Keratinocyte (primary cell): Measurements from ENCODE around the gene BRPF1. TPM values are rescaled to one million over a fixed set of nuclear protein-coding genes. Genes with fewer than 3 reads are reported as not detected.

Source experiments
- DNase-seq: peaks from one replicate; pipeline ENCODE4 v3.0.0-alpha.2; 2011; ENCODE audit warnings: low read depth, missing footprints, low spot score
- FAIRE-seq: peaks from 2 replicates; lab custom pipeline; 2011; peaks lifted over from hg19 to GRCh38; lab: Jason Lieb, UNC
- H2AFZ ChIP-seq: 2 replicates; pipeline ENCODE4 v1.6.0; 2012; ENCODE audit warnings: low read length, control low read depth, inconsistent platforms; ENCODE audit not compliant: control insufficient read depth
- H3K27ac ChIP-seq: 2 replicates; pipeline ENCODE4 v1.5.1; 2011; ENCODE audit warnings: low read length; ENCODE audit not compliant: control insufficient read depth, insufficient read depth
- H3K27me3 ChIP-seq: 3 replicates; pipeline ENCODE4 v1.6.0; 2011; ENCODE audit warnings: low read length; ENCODE audit not compliant: control insufficient read depth, insufficient read depth; ENCODE audit errors: extremely low read depth
- H3K36me3 ChIP-seq, 2 experiments: 2 replicates in 1 of 2; 3 replicates in 1 of 2; pipeline ENCODE4 v1.5.1; 2011; ENCODE audit warnings: low read length in 2 of 2, mild to moderate bottlenecking in 1 of 2; ENCODE audit not compliant: control insufficient read depth in 2 of 2, insufficient read depth in 2 of 2; ENCODE audit errors: extremely low read depth in 1 of 2
- H3K4me1 ChIP-seq: 3 replicates; pipeline ENCODE4 v1.5.1; 2011; ENCODE audit warnings: low read length; ENCODE audit not compliant: control insufficient read depth, insufficient read depth; ENCODE audit errors: extremely low read depth
- H3K4me2 ChIP-seq: 3 replicates; pipeline ENCODE4 v1.6.0; 2011; ENCODE audit warnings: low read depth, low read length; ENCODE audit not compliant: control insufficient read depth, insufficient read depth; ENCODE audit errors: extremely low read depth
- H3K4me3 ChIP-seq, 3 experiments: fragments of 200-600 bp in 1 of 3; sonication (generic) in 1 of 3; 2 replicates in 2 of 3; 3 replicates in 1 of 3; pipeline ENCODE4 v1.5.1; 2011 to 2016; ENCODE audit warnings: low read length in 3 of 3, mild to moderate bottlenecking in 3 of 3, control low read depth in 2 of 3, inconsistent platforms in 1 of 3, low read depth in 1 of 3, mixed read lengths in 1 of 3, mixed run types in 1 of 3, moderate library complexity in 1 of 3; ENCODE audit not compliant: control insufficient read depth in 2 of 3, insufficient read depth in 2 of 3; ENCODE audit errors: extremely low read depth in 1 of 3
- H3K79me2 ChIP-seq: 2 replicates; pipeline ENCODE4 v1.6.0; 2012; ENCODE audit warnings: low read length; ENCODE audit not compliant: control insufficient read depth, insufficient read depth
- H3K9ac ChIP-seq: 3 replicates; pipeline ENCODE4 v1.6.0; 2011; ENCODE audit warnings: low read length; ENCODE audit not compliant: control insufficient read depth, insufficient read depth; ENCODE audit errors: extremely low read depth
- H3K9me1 ChIP-seq: 3 replicates; pipeline ENCODE4 v1.6.0; 2011; ENCODE audit warnings: low read length; ENCODE audit not compliant: control insufficient read depth, insufficient read depth; ENCODE audit errors: extremely low read depth
- H3K9me3 ChIP-seq: 2 replicates; pipeline ENCODE4 v1.5.1; 2012; ENCODE audit warnings: low read depth, low read length; ENCODE audit not compliant: control insufficient read depth
- H4K20me1 ChIP-seq: 3 replicates; pipeline ENCODE4 v1.6.0; 2011; ENCODE audit warnings: low read length; ENCODE audit not compliant: control insufficient read depth, insufficient read depth; ENCODE audit errors: extremely low read depth
- EZH2 ChIP-seq: IDR thresholded peaks from one replicate; pipeline ENCODE4 v1.6.1; 2012; ENCODE audit warnings: inconsistent platforms, mild to moderate bottlenecking, low read length, moderate library complexity
- dilution Hi-C: fragments of 300-500 bp; cut with MboI; formaldehyde crosslinking; loops from one replicate; pipeline ENCODE4 v1.7.0; 2020; ENCODE audit warnings: low sequenced_read_pairs; ENCODE audit not compliant: extremely low pct_ligation_motif_present
- polyA plus RNA-seq, 5 experiments: library from polyadenylated mRNA; depleted of rRNA in 3 of 5; stranded (reverse) in 3 of 5; stranded (forward) in 1 of 5; unstranded in 1 of 5; fragments of >200 nt; gene quantifications; 1 replicate in 1 of 5; 2 replicates in 3 of 5; 3 replicates in 1 of 5; pipeline versions ENCODE4 v1.2.1 to v1.2.3, GENCODE V29; 2011 to 2012; ENCODE audit warnings: missing spikeins in 2 of 5, low read depth in 1 of 5, low replicate concordance in 1 of 5
- TF ChIP-seq, protein P1 (sequence below), 3 experiments: IDR thresholded peaks in 1 of 3; conservative IDR thresholded peaks in 1 of 3; optimal IDR thresholded peaks in 1 of 3; 2 replicates in 2 of 3; 3 replicates in 1 of 3; pipeline versions ENCODE3 to v1.5.1; 2011; ENCODE audit warnings: low read length in 3 of 3, mild to moderate bottlenecking in 3 of 3, moderate library complexity in 2 of 3, control low read depth in 1 of 3, inconsistent platforms in 1 of 3; ENCODE audit not compliant: insufficient read depth in 2 of 3; ENCODE audit errors: extremely low read depth in 1 of 3

BRPF1 gene
- polyA plus RNA-seq, 1 donor (not counting 4 experiments of a cell fraction or from before 2014, with no cell fraction given), result 8.0 TPM

DNA sequence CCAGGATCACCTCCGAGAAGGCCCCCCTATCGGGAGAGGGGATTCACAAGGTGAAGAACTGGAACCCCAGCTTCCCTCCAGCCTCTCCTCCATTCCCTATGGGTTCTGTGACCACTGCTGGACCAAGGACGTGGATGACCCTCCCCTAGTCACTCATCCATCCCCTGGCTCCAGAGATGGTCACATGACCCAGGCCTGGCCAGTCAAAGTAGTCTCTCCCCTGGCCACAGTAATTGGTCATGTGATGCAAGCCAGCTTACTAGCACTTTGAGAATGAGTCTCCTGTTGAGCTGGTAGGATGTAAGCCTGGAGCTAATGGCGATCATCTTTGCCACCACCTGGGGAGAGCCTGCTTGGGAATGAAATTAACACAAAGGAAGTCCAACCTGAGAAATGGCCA is 34.3 kb downstream of the BRPF1 start:
- dilution Hi-C loops, result no loop called here
- Histone ChIP-seq H3K27me3 (peaks cover 5% of the 10 kb centered on the region), H3K9me1 (no peaks in the 10 kb centered on the region), H3K27ac (no peak overlapping the region), H3K36me3 (no peaks in the 10 kb centered on the region), H3K4me2 (no peak overlapping the region), H3K9me3 (no peaks in the 10 kb centered on the region), H4K20me1 (no peaks in the 10 kb centered on the region), H3K79me2 (no peaks in the 10 kb centered on the region), H2AFZ (no peak overlapping the region), H3K4me3 (no peak overlapping the region), H3K9ac (no peak overlapping the region), H3K4me1 (peaks cover 5% of the 10 kb centered on the region)
- TF ChIP-seq, protein P1, sequence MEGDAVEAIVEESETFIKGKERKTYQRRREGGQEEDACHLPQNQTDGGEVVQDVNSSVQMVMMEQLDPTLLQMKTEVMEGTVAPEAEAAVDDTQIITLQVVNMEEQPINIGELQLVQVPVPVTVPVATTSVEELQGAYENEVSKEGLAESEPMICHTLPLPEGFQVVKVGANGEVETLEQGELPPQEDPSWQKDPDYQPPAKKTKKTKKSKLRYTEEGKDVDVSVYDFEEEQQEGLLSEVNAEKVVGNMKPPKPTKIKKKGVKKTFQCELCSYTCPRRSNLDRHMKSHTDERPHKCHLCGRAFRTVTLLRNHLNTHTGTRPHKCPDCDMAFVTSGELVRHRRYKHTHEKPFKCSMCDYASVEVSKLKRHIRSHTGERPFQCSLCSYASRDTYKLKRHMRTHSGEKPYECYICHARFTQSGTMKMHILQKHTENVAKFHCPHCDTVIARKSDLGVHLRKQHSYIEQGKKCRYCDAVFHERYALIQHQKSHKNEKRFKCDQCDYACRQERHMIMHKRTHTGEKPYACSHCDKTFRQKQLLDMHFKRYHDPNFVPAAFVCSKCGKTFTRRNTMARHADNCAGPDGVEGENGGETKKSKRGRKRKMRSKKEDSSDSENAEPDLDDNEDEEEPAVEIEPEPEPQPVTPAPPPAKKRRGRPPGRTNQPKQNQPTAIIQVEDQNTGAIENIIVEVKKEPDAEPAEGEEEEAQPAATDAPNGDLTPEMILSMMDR (optimal IDR thresholded peaks at IDR 0.05 in 1 of 3, IDR thresholded peaks at IDR 0.05 in 1 of 3, conservative IDR thresholded peaks at IDR 0.05 in 1 of 3; ENCODE audit: extremely low read depth in 1 of 3, insufficient read depth in 2 of 3, low read length in 3 of 3), result no peak
- DNase-seq (no peak), FAIRE-seq (no peak)

DNA sequence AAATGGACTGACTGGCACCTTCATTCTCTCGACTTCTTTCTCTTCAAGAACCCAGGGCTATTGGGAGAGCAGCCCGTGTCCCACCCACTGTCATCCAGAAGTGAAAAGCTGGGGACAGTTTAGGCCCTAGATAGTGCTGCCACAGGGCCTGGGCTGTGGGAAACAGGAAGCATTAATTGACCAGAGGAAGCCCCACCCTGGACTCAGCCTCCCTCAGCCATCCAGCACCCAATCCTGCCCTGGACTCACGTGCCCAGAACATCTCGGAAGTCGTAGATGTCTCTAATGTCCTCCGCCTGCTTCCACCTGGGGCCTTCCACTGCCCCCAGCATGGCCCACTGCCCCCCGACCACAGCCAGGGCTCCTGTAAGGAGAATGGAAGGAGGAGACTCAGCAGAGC is 35.9 kb downstream of the BRPF1 start:
- Histone ChIP-seq H3K9ac (no peak overlapping the region), H3K9me1 (no peaks in the 10 kb centered on the region), H3K4me1 (peaks cover 5% of the 10 kb centered on the region), H3K36me3 (no peaks in the 10 kb centered on the region), H2AFZ (no peak overlapping the region), H3K4me3 (no peak overlapping the region), H3K27ac (no peak overlapping the region), H3K27me3 (peaks cover 5% of the 10 kb centered on the region), H4K20me1 (no peaks in the 10 kb centered on the region), H3K4me2 (no peak overlapping the region), H3K79me2 (no peaks in the 10 kb centered on the region), H3K9me3 (no peaks in the 10 kb centered on the region)
- DNase-seq (no peak), FAIRE-seq (no peak)
- dilution Hi-C loops, result no loop called here
- TF ChIP-seq, protein P1 (optimal IDR thresholded peaks at IDR 0.05 in 1 of 3, IDR thresholded peaks at IDR 0.05 in 1 of 3, conservative IDR thresholded peaks at IDR 0.05 in 1 of 3; ENCODE audit: extremely low read depth in 1 of 3, insufficient read depth in 2 of 3, low read length in 3 of 3), result no peak
- TF ChIP-seq EZH2, result no peak
